GM12878 (cell line): ENCODE measurements around the gene WDFY1. TPM values are rescaled to one million over a fixed set of nuclear protein-coding genes. Genes with fewer than 3 reads are reported as not detected.

Experiments used
- ATAC-seq: fragments of 200-7000 bp; cut with Tn5 transposase; 3 replicates; pipeline ENCODE4 v1.9.1; 2020; ENCODE audit warnings: mild to moderate bottlenecking, moderate library complexity
- BruUV-seq: library from RNA; stranded (reverse); fragments of 400-500 nt; replicated peaks from 2 replicates; lab custom pipeline; 2021; lab: Mats Ljungman, UMichigan
- CTCF ChIA-PET: fragments of 300-600 bp; sonication (Branson Sonifier 250); formaldehyde crosslinking; extraction: SDS; loops from one replicate; lab custom pipeline; 2021; ENCODE audit warnings: inconsistent platforms; lab: Yijun Ruan, JAX
- POLR2A ChIA-PET: fragments of 350-600 bp; formaldehyde crosslinking; extraction: SDS; loops from one replicate; lab custom pipeline; 2021; ENCODE audit warnings: inconsistent platforms; lab: Charles Lee
- RAD21 ChIA-PET: fragments of 300-600 bp; sonication (Branson Sonifier 250); formaldehyde crosslinking; loops from one replicate; lab custom pipeline; 2023; ENCODE audit warnings: antibody characterized with exemption; ENCODE audit not compliant: unreplicated experiment; lab: Charles Lee
- SMC1A ChIA-PET: fragments of 300-600 bp; sonication (Branson Sonifier 250); formaldehyde crosslinking; loops from one replicate; lab custom pipeline; 2023; ENCODE audit not compliant: unreplicated experiment, uncharacterized antibody; lab: Charles Lee
- DNase-seq: peaks from one replicate; pipeline ENCODE4 v3.0.0-alpha.2; 2011; ENCODE audit warnings: low read depth, low spot score
- FAIRE-seq: peaks from 3 replicates; lab custom pipeline; 2011; peaks lifted over from hg19 to GRCh38; lab: Jason Lieb, UNC
- H2AFZ ChIP-seq: 2 replicates; pipeline ENCODE4 v1.6.0; 2011; ENCODE audit warnings: low read depth, low read length, control low read depth; ENCODE audit not compliant: control insufficient read depth
- H3K27ac ChIP-seq: 2 replicates; pipeline ENCODE4 v1.5.1; 2011; ENCODE audit warnings: control low read depth; ENCODE audit not compliant: control insufficient read depth, insufficient read depth
- H3K27me3 ChIP-seq, 2 experiments: replicated peaks in 1 of 2; 2 replicates each; pipeline versions ENCODE4 v1.6.0 to v1.6.1; 2011; ENCODE audit warnings: low read length in 1 of 2; ENCODE audit not compliant: control insufficient read depth in 2 of 2, insufficient read depth in 2 of 2
- H3K36me3 ChIP-seq, 2 experiments: 2 replicates each; pipeline ENCODE4 v1.5.1; 2011; ENCODE audit warnings: low read length in 1 of 2; ENCODE audit not compliant: control insufficient read depth in 2 of 2, insufficient read depth in 2 of 2
- H3K4me1 ChIP-seq: 2 replicates; pipeline ENCODE4 v1.6.1; 2011; ENCODE audit warnings: mild to moderate bottlenecking, low read length, moderate library complexity, mixed read lengths; ENCODE audit not compliant: control insufficient read depth, insufficient read depth
- H3K4me2 ChIP-seq: 2 replicates; pipeline ENCODE4 v1.6.0; 2011; ENCODE audit warnings: control low read depth; ENCODE audit not compliant: control insufficient read depth, insufficient read depth
- H3K4me3 ChIP-seq: fragments of 200-600 bp; sonication (generic); 2 replicates; pipeline ENCODE4 v1.5.1; 2016
- H3K79me2 ChIP-seq: 2 replicates; pipeline ENCODE4 v1.6.0; 2011; ENCODE audit warnings: low read length; ENCODE audit not compliant: control insufficient read depth, insufficient read depth
- H3K9ac ChIP-seq: 2 replicates; pipeline ENCODE4 v1.8.0; 2011; ENCODE audit warnings: low read length, control low read depth, mixed read lengths; ENCODE audit not compliant: control insufficient read depth, insufficient read depth
- H3K9me3 ChIP-seq: replicated peaks from 3 replicates; pipeline ENCODE4 v1.5.1; 2011; ENCODE audit warnings: mild to moderate bottlenecking, low read length; ENCODE audit not compliant: control insufficient read depth, insufficient read depth
- H4K20me1 ChIP-seq: 2 replicates; pipeline ENCODE4 v1.6.0; 2011; ENCODE audit not compliant: control insufficient read depth, insufficient read depth
- BCLAF1 ChIP-seq: fragments of 450-650 bp; IDR thresholded peaks from 2 replicates; pipeline ENCODE4 v1.6.1; 2017; ENCODE audit warnings: antibody characterized with exemption, mild to moderate bottlenecking, moderate library complexity
- BMI1 ChIP-seq: fragments of 450-650 bp; IDR thresholded peaks from 2 replicates; pipeline ENCODE4 v1.6.1; 2016; ENCODE audit warnings: mild to moderate bottlenecking, moderate library complexity, borderline replicate concordance
- CBX5 ChIP-seq: sonication (generic); IDR thresholded peaks from 2 replicates; pipeline ENCODE4 v1.6.1; 2016; ENCODE audit warnings: low read depth, moderate library complexity, mild to moderate bottlenecking, inconsistent platforms
- CTCF ChIP-seq, 3 experiments: IDR thresholded peaks in 2 of 3; conservative IDR thresholded peaks in 1 of 3; 2 replicates each; pipeline ENCODE4 v1.5.1; 2011; ENCODE audit warnings: low read depth in 3 of 3, low read length in 3 of 3, mild to moderate bottlenecking in 3 of 3, control low read depth in 2 of 3, moderate library complexity in 2 of 3, inconsistent platforms in 1 of 3, mixed read lengths in 1 of 3; ENCODE audit not compliant: control insufficient read depth in 2 of 3, insufficient read depth in 1 of 3; ENCODE audit errors: extremely low read depth in 1 of 3
- EED ChIP-seq: sonication (generic); IDR thresholded peaks from 2 replicates; pipeline ENCODE4 v1.6.1; 2016; ENCODE audit warnings: antibody characterized with exemption, low read depth
- EGR1 ChIP-seq, 2 experiments: IDR thresholded peaks; 1 replicate in 1 of 2; 2 replicates in 1 of 2; pipeline ENCODE4 v1.6.1; 2011 to 2012; ENCODE audit warnings: low read depth in 2 of 2, low read length in 2 of 2, borderline replicate concordance in 1 of 2, mild to moderate bottlenecking in 1 of 2, moderate library complexity in 1 of 2
- FOXK2 ChIP-seq: fragments of 450-650 bp; IDR thresholded peaks from 2 replicates; pipeline ENCODE4 v1.6.1; 2017; ENCODE audit warnings: mild to moderate bottlenecking, moderate library complexity
- IKZF1 ChIP-seq: fragments of 450-650 bp; conservative IDR thresholded peaks from 2 replicates; pipeline ENCODE4 v1.6.1; 2017; ENCODE audit warnings: antibody characterized with exemption, mild to moderate bottlenecking
- NFXL1 ChIP-seq: fragments of 450-650 bp; IDR thresholded peaks from 2 replicates; pipeline ENCODE4 v1.6.1; 2017; ENCODE audit warnings: antibody characterized with exemption, mild to moderate bottlenecking, borderline replicate concordance
- RAD21 ChIP-seq: IDR thresholded peaks from 2 replicates; pipeline ENCODE4 v1.6.1; 2011; ENCODE audit warnings: mild to moderate bottlenecking, low read depth, low read length, moderate library complexity; ENCODE audit not compliant: insufficient read depth
- RUNX3 ChIP-seq: IDR thresholded peaks from 2 replicates; pipeline ENCODE4 v1.6.1; 2012; ENCODE audit warnings: low read length, inconsistent platforms
- SMC3 ChIP-seq: IDR thresholded peaks from 2 replicates; pipeline ENCODE4 v1.6.1; 2011; ENCODE audit warnings: low read length, improper control_type of control experiment, borderline replicate concordance
- TAF1 ChIP-seq: IDR thresholded peaks from 2 replicates; pipeline ENCODE4 v1.6.1; 2011; ENCODE audit warnings: mild to moderate bottlenecking, low read depth, low read length, borderline replicate concordance
- ZZZ3 ChIP-seq: IDR thresholded peaks from 2 replicates; pipeline ENCODE4 v1.6.1; 2011; ENCODE audit warnings: low read depth; ENCODE audit not compliant: control insufficient read depth, insufficient read length
- WGBS: methylation state at CpG from one replicate; pipeline ENCODE4 v1.1.6; 2016; ENCODE audit warnings: low lambda C conversion rate; ENCODE audit not compliant: insufficient replicate concordance, insufficient coverage; ENCODE audit errors: missing lambda C conversion rate; 5-methylcytosine and 5-hydroxymethylcytosine counted together
- in situ Hi-C: fragments of 300-500 bp; cut with MboI; formaldehyde crosslinking; loops from 9 replicates; pipeline ENCODE4 v1.14.3; 2018; ENCODE audit warnings: mixed read lengths
- intact Hi-C: fragments of 100-400 bp; cut with micrococcal nuclease; formaldehyde crosslinking; loops from one replicate; pipeline ENCODE4 v1.14.2; 2022; ENCODE audit not compliant: unreplicated experiment
- polyA plus RNA-seq, 11 experiments: library from polyadenylated mRNA; depleted of rRNA in 4 of 11; unstranded in 6 of 11; stranded (reverse) in 5 of 11; fragments of >200 nt; fragmentation: Nextera tagmentation in 4 of 11; fragmentation: Illumina TruSeq in 1 of 11; extraction: Ambion mirVana in 4 of 11; extraction: Trizol in 1 of 11; gene quantifications; 1 replicate in 1 of 11; 2 replicates in 10 of 11; pipeline versions ENCODE4 v1.2.1 to v1.2.3, GENCODE V29; 2011 to 2016; ENCODE audit warnings: inconsistent platforms in 2 of 11, missing spikeins in 2 of 11, low read depth in 1 of 11
- total RNA-seq, 4 experiments: library from RNA; depleted of rRNA in 3 of 4; stranded (reverse); fragments of >200 nt in 3 of 4; fragmentation: Illumina TruSeq in 1 of 4; extraction: Trizol in 1 of 4; gene quantifications; 2 replicates each; pipeline versions ENCODE4 v1.2.1 to v1.2.3, GENCODE V29; 2013 to 2021
- TF ChIP-seq, protein P1 (sequence below): fragments of 450-650 bp; formaldehyde crosslinking; IDR thresholded peaks from 2 replicates; pipeline ENCODE4 v1.4.0; 2022; ENCODE audit warnings: mild to moderate bottlenecking, moderate library complexity

WDFY1 gene
- total and polyA plus RNA-seq, 10 of the 15 experiments (the other 5 are each of a cell fraction or from before 2014, with no cell fraction given): 2.9 to 28.1 (median 13.1) TPM

DNA sequence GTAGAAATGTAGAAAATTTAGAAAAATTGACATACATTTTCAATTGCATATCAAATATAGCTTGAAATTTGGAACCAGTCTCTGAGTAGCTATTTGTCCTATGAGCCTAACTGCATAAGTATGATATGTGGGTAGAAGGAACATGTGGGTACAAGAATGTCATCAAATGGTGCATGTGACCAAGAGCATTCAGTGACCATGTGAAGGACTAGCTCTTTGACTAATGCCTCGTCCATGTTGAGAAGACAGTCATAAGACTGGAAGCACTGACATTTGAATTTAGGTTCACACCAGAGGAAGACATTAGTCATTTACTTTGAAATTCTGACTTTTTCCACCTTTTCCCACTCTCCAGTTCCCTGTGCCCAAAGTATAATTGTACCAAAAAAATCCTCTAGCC lies 24.7 kb upstream of the WDFY1 start:
- no peak overlapping the region for H3K27ac ChIP-seq
- no peak overlapping the region for H3K4me3 ChIP-seq
- no peak overlapping the region for H2AFZ ChIP-seq
- no peak for DNase-seq
- ATAC-seq: no peak
- in situ Hi-C loops (no loop called here), intact Hi-C loops (loop anchor here (1.0 to 10.0 kb wide), 4 partner anchors 314 to 805 kb away; no protein-coding TSS in a partner anchor)
- no peak for FAIRE-seq
- no peaks in the 10 kb centered on the region for H3K9me3 ChIP-seq
- no TSS peak for BruUV-seq
- WGBS: 50% methylated on average over 1 of the region's 1 CpG
- ChIA-PET POLR2A (interaction anchor here (1.5 kb wide), 2 partner anchors 28 to 73 kb away, joined by 5 to 8 read pairs; no protein-coding TSS in a partner anchor), RAD21 (interaction anchor here (0.6 to 5.3 kb wide), 17 partner anchors 9 to 681 kb away, joined by 3 to 82 read pairs (median 7); no protein-coding TSS in a partner anchor), CTCF (interaction anchor here (0.7 to 11.9 kb wide), 59 partner anchors 9 to 809 kb away, joined by 3 to 187 read pairs (median 6); partner anchors contain the start of genes MRPL44 and WDFY1), SMC1A (interaction anchor here (0.6 to 5.4 kb wide), 32 partner anchors 9 to 691 kb away, joined by 3 to 74 read pairs (median 4); partner anchors contain the start of genes CUL3 and MRPL44)
- no peaks in the 10 kb centered on the region for H3K79me2 ChIP-seq
- no peaks in the 10 kb centered on the region for H3K4me1 ChIP-seq
- H3K27me3 ChIP-seq: no peaks in the 10 kb centered on the region
- H3K9ac ChIP-seq: no peak overlapping the region
- H3K4me2 ChIP-seq: no peak overlapping the region
- H3K36me3 ChIP-seq: peaks cover 0 to 14% of the 10 kb centered on the region in 2 experiments; a peak in 2 of 4 replicates
- no peaks in the 10 kb centered on the region for H4K20me1 ChIP-seq
- TF ChIP-seq EED (no peak), TAF1 (no peak), ZZZ3 (no peak), IKZF1 (no peak), CTCF (IDR thresholded peaks at IDR 0.05 in 2 of 3, conservative IDR thresholded peaks at IDR 0.05 in 1 of 3; ENCODE audit: control insufficient read depth in 2 of 3, extremely low read depth in 1 of 3, insufficient read depth in 1 of 3, low read depth in 3 of 3, low read length in 3 of 3) (no peak), RAD21 (no peak), EGR1 (IDR thresholded peaks at IDR 0.05; ENCODE audit: borderline replicate concordance in 1 of 2, low read depth in 2 of 2, low read length in 2 of 2) (no peak), CBX5 (no peak), RUNX3 (no peak), BCLAF1 (no peak), NFXL1 (no peak), SMC3 (no peak), FOXK2 (no peak), BMI1 (no peak)
- TF ChIP-seq, protein P1, sequence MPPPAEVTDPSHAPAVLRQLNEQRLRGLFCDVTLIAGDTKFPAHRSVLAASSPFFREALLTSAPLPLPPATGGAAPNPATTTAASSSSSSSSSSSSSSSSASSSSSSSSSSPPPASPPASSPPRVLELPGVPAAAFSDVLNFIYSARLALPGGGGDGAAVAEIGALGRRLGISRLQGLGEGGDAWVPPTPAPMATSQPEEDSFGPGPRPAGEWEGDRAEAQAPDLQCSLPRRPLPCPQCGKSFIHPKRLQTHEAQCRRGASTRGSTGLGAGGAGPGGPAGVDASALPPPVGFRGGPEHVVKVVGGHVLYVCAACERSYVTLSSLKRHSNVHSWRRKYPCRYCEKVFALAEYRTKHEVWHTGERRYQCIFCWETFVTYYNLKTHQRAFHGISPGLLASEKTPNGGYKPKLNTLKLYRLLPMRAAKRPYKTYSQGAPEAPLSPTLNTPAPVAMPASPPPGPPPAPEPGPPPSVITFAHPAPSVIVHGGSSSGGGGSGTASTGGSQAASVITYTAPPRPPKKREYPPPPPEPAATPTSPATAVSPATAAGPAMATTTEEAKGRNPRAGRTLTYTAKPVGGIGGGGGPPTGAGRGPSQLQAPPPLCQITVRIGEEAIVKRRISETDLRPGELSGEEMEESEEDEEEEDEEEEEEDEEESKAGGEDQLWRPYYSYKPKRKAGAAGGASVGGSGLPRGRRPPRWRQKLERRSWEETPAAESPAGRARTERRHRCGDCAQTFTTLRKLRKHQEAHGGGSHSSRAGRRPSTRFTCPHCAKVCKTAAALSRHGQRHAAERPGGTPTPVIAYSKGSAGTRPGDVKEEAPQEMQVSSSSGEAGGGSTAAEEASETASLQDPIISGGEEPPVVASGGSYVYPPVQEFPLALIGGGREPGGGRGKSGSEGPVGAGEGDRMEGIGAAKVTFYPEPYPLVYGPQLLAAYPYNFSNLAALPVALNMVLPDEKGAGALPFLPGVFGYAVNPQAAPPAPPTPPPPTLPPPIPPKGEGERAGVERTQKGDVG (CRISPR knock-in tag): no peak
